GM12878 (cell line): ENCODE measurements around the gene ZNF101. TPM values are rescaled to one million over a fixed set of nuclear protein-coding genes. Genes with fewer than 3 reads are reported as not detected.

Source experiments
- ATAC-seq: fragments of 200-7000 bp; cut with Tn5 transposase; 3 replicates; pipeline ENCODE4 v1.9.1; 2020; ENCODE audit warnings: mild to moderate bottlenecking, moderate library complexity
- BruUV-seq: library from RNA; stranded (reverse); fragments of 400-500 nt; replicated peaks from 2 replicates; lab custom pipeline; 2021; lab: Mats Ljungman, UMichigan
- CTCF ChIA-PET: fragments of 300-600 bp; sonication (Branson Sonifier 250); formaldehyde crosslinking; extraction: SDS; loops from one replicate; lab custom pipeline; 2021; ENCODE audit warnings: inconsistent platforms; lab: Yijun Ruan, JAX
- POLR2A ChIA-PET: fragments of 350-600 bp; formaldehyde crosslinking; extraction: SDS; loops from one replicate; lab custom pipeline; 2021; ENCODE audit warnings: inconsistent platforms; lab: Charles Lee
- RAD21 ChIA-PET: fragments of 300-600 bp; sonication (Branson Sonifier 250); formaldehyde crosslinking; loops from one replicate; lab custom pipeline; 2023; ENCODE audit warnings: antibody characterized with exemption; ENCODE audit not compliant: unreplicated experiment; lab: Charles Lee
- SMC1A ChIA-PET: fragments of 300-600 bp; sonication (Branson Sonifier 250); formaldehyde crosslinking; loops from one replicate; lab custom pipeline; 2023; ENCODE audit not compliant: unreplicated experiment, uncharacterized antibody; lab: Charles Lee
- DNase-seq: peaks from one replicate; pipeline ENCODE4 v3.0.0-alpha.2; 2011; ENCODE audit warnings: low read depth, low spot score
- FAIRE-seq: peaks from 3 replicates; lab custom pipeline; 2011; peaks lifted over from hg19 to GRCh38; lab: Jason Lieb, UNC
- H2AFZ ChIP-seq: 2 replicates; pipeline ENCODE4 v1.6.0; 2011; ENCODE audit warnings: low read depth, low read length, control low read depth; ENCODE audit not compliant: control insufficient read depth
- H3K27ac ChIP-seq: 2 replicates; pipeline ENCODE4 v1.5.1; 2011; ENCODE audit warnings: control low read depth; ENCODE audit not compliant: control insufficient read depth, insufficient read depth
- H3K27me3 ChIP-seq, 2 experiments: replicated peaks in 1 of 2; 2 replicates each; pipeline versions ENCODE4 v1.6.0 to v1.6.1; 2011; ENCODE audit warnings: low read length in 1 of 2; ENCODE audit not compliant: control insufficient read depth in 2 of 2, insufficient read depth in 2 of 2
- H3K36me3 ChIP-seq, 2 experiments: 2 replicates each; pipeline ENCODE4 v1.5.1; 2011; ENCODE audit warnings: low read length in 1 of 2; ENCODE audit not compliant: control insufficient read depth in 2 of 2, insufficient read depth in 2 of 2
- H3K4me1 ChIP-seq: 2 replicates; pipeline ENCODE4 v1.6.1; 2011; ENCODE audit warnings: mild to moderate bottlenecking, low read length, moderate library complexity, mixed read lengths; ENCODE audit not compliant: control insufficient read depth, insufficient read depth
- H3K4me2 ChIP-seq: 2 replicates; pipeline ENCODE4 v1.6.0; 2011; ENCODE audit warnings: control low read depth; ENCODE audit not compliant: control insufficient read depth, insufficient read depth
- H3K4me3 ChIP-seq: fragments of 200-600 bp; sonication (generic); 2 replicates; pipeline ENCODE4 v1.5.1; 2016
- H3K79me2 ChIP-seq: 2 replicates; pipeline ENCODE4 v1.6.0; 2011; ENCODE audit warnings: low read length; ENCODE audit not compliant: control insufficient read depth, insufficient read depth
- H3K9ac ChIP-seq: 2 replicates; pipeline ENCODE4 v1.8.0; 2011; ENCODE audit warnings: low read length, control low read depth, mixed read lengths; ENCODE audit not compliant: control insufficient read depth, insufficient read depth
- H3K9me3 ChIP-seq: replicated peaks from 3 replicates; pipeline ENCODE4 v1.5.1; 2011; ENCODE audit warnings: mild to moderate bottlenecking, low read length; ENCODE audit not compliant: control insufficient read depth, insufficient read depth
- H4K20me1 ChIP-seq: 2 replicates; pipeline ENCODE4 v1.6.0; 2011; ENCODE audit not compliant: control insufficient read depth, insufficient read depth
- CHD1 ChIP-seq: IDR thresholded peaks from 2 replicates; pipeline ENCODE4 v1.6.1; 2012; ENCODE audit warnings: low read depth, low read length, improper control_type of control experiment
- CREB1 ChIP-seq: IDR thresholded peaks from 2 replicates; pipeline ENCODE4 v1.6.1; 2012; ENCODE audit warnings: low read depth, mild to moderate bottlenecking, inconsistent platforms
- DPF2 ChIP-seq: fragments of 450-650 bp; IDR thresholded peaks from 2 replicates; pipeline ENCODE4 v1.6.1; 2017; ENCODE audit warnings: mild to moderate bottlenecking
- HDGF ChIP-seq: fragments of 450-650 bp; IDR thresholded peaks from 2 replicates; pipeline ENCODE4 v1.6.1; 2016; ENCODE audit warnings: antibody characterized with exemption
- MAX ChIP-seq: IDR thresholded peaks from 2 replicates; pipeline ENCODE4 v1.6.1; 2012; ENCODE audit warnings: low read depth, low read length, improper control_type of control experiment
- MTA2 ChIP-seq: fragments of 450-650 bp; IDR thresholded peaks from 2 replicates; pipeline ENCODE4 v1.6.1; 2016; ENCODE audit warnings: low read depth, mild to moderate bottlenecking, moderate library complexity
- MYC ChIP-seq: IDR thresholded peaks from 2 replicates; pipeline ENCODE4 v1.6.1; 2011; ENCODE audit warnings: mild to moderate bottlenecking, low read length, moderate library complexity, inconsistent platforms; ENCODE audit not compliant: insufficient read depth, insufficient replicate concordance, insufficient read length, severe bottlenecking
- NRF1 ChIP-seq: conservative IDR thresholded peaks from 2 replicates; pipeline ENCODE4 v1.6.1; 2011; ENCODE audit warnings: mild to moderate bottlenecking, low read depth, low read length, improper control_type of control experiment
- SIX5 ChIP-seq: IDR thresholded peaks from 2 replicates; pipeline ENCODE4 v1.6.1; 2011; ENCODE audit warnings: mild to moderate bottlenecking, low read depth, low read length, moderate library complexity; ENCODE audit not compliant: severe bottlenecking
- SMARCA5 ChIP-seq: fragments of 450-650 bp; IDR thresholded peaks from 2 replicates; pipeline ENCODE4 v1.6.1; 2017; ENCODE audit warnings: mild to moderate bottlenecking
- SREBF1 ChIP-seq: IDR thresholded peaks from 2 replicates; pipeline ENCODE4 v1.6.1; 2012; ENCODE audit warnings: mild to moderate bottlenecking, low read length
- SUPT20H ChIP-seq: IDR thresholded peaks from 2 replicates; pipeline ENCODE4 v1.6.1; 2011; ENCODE audit warnings: low read depth, mild to moderate bottlenecking, low read length, moderate library complexity, borderline replicate concordance; ENCODE audit not compliant: control insufficient read depth
- ZBTB40 ChIP-seq: fragments of 450-650 bp; IDR thresholded peaks from 2 replicates; pipeline ENCODE4 v1.6.1; 2016; ENCODE audit warnings: mild to moderate bottlenecking, moderate library complexity, borderline replicate concordance
- ZNF217 ChIP-seq: fragments of 450-650 bp; IDR thresholded peaks from 2 replicates; pipeline ENCODE4 v1.6.1; 2017; ENCODE audit warnings: antibody characterized with exemption, mild to moderate bottlenecking
- WGBS: methylation state at CpG from one replicate; pipeline ENCODE4 v1.1.6; 2016; ENCODE audit warnings: low lambda C conversion rate; ENCODE audit not compliant: insufficient replicate concordance, insufficient coverage; ENCODE audit errors: missing lambda C conversion rate; 5-methylcytosine and 5-hydroxymethylcytosine counted together
- in situ Hi-C: fragments of 300-500 bp; cut with MboI; formaldehyde crosslinking; loops from 9 replicates; pipeline ENCODE4 v1.14.3; 2018; ENCODE audit warnings: mixed read lengths
- intact Hi-C: fragments of 100-400 bp; cut with micrococcal nuclease; formaldehyde crosslinking; loops from one replicate; pipeline ENCODE4 v1.14.2; 2022; ENCODE audit not compliant: unreplicated experiment
- polyA plus RNA-seq, 11 experiments: library from polyadenylated mRNA; depleted of rRNA in 4 of 11; unstranded in 6 of 11; stranded (reverse) in 5 of 11; fragments of >200 nt; fragmentation: Nextera tagmentation in 4 of 11; fragmentation: Illumina TruSeq in 1 of 11; extraction: Ambion mirVana in 4 of 11; extraction: Trizol in 1 of 11; gene quantifications; 1 replicate in 1 of 11; 2 replicates in 10 of 11; pipeline versions ENCODE4 v1.2.1 to v1.2.3, GENCODE V29; 2011 to 2016; ENCODE audit warnings: inconsistent platforms in 2 of 11, missing spikeins in 2 of 11, low read depth in 1 of 11
- total RNA-seq, 4 experiments: library from RNA; depleted of rRNA in 3 of 4; stranded (reverse); fragments of >200 nt in 3 of 4; fragmentation: Illumina TruSeq in 1 of 4; extraction: Trizol in 1 of 4; gene quantifications; 2 replicates each; pipeline versions ENCODE4 v1.2.1 to v1.2.3, GENCODE V29; 2013 to 2021

The ZNF101 gene
- total and polyA plus RNA-seq, 10 of the 15 experiments (the other 5 are each of a cell fraction or from before 2014, with no cell fraction given): 15.2 to 40.5 (median 19.8) TPM

- TF ChIP-seq MYC (no peak), MTA2 (no peak), ZNF217 (no peak)
- TF ChIP-seq, all 136 proteins: peak for 0
Observed at GRCh38 chr19:19647037-19647835, 21.4 kb upstream of the ZNF101 start (continued).

- ChIA-PET POLR2A (no interaction called here), SMC1A (no interaction called here), CTCF (interaction anchor here (1.2 to 1.4 kb wide), 2 partner anchors 102 to 117 kb away, joined by 3 read pairs; no protein-coding TSS in a partner anchor), RAD21 (interaction anchor here (0.8 kb wide), 1 partner anchor 13 kb away, joined by 3 read pairs; no protein-coding TSS in a partner anchor)
- Histone ChIP-seq H3K4me2 (no peak overlapping the region), H2AFZ (no peak overlapping the region), H3K4me1 (peaks cover under 1% of the 10 kb centered on the region), H4K20me1 (no peaks in the 10 kb centered on the region), H3K9ac (no peak overlapping the region), H3K27me3 (no peaks in the 10 kb centered on the region), H3K4me3 (no peak overlapping the region), H3K9me3 (no peaks in the 10 kb centered on the region), H3K27ac (no peak overlapping the region), H3K36me3 (peaks cover 35 to 70% of the 10 kb centered on the region in 2 experiments), H3K79me2 (no peaks in the 10 kb centered on the region)
- in situ Hi-C loops (no loop called here), intact Hi-C loops (no loop called here)
- no peak for TF ChIP-seq HDGF
- TF ChIP-seq SREBF1: no peak
- TF ChIP-seq SIX5: no peak
- no peak for TF ChIP-seq NRF1
- no peak for TF ChIP-seq SMARCA5
- no peak for TF ChIP-seq MAX
- TF ChIP-seq SUPT20H: no peak
- no peak for TF ChIP-seq CREB1
- TF ChIP-seq CHD1: no peak
- no peak for TF ChIP-seq DPF2
- TF ChIP-seq ZBTB40: no peak
- BruUV-seq: no TSS peak
- DNase-seq (no peak), FAIRE-seq (no peak), ATAC-seq (no peak)
- WGBS: 97% methylated on average over 6 of the region's 6 CpGs
Observed at GRCh38 chr19:19649155-19649554, 19.5 kb upstream of the ZNF101 start.
